Astrocyte of the cerebellum (primary cell): ENCODE data around the gene GPRC5B.
A peak's percentile ranks its signal among the peaks of the same experiment; 100 is the strongest.

Experiments used
- DNase-seq: peaks from one replicate; pipeline ENCODE4 v3.0.0-alpha.2; 2011; ENCODE audit warnings: low read depth
- H3K4me3 ChIP-seq: 2 replicates; pipeline ENCODE4 v1.5.1; 2011; ENCODE audit warnings: mild to moderate bottlenecking, low read depth, low read length, moderate library complexity
- CTCF ChIP-seq: IDR thresholded peaks from 2 replicates; pipeline ENCODE4 v1.5.1; 2012; ENCODE audit warnings: low read length, low read depth, moderate library complexity, mild to moderate bottlenecking; ENCODE audit errors: missing control alignments
- in situ Hi-C: cut with HindIII; loops from 2 replicates; pipeline ENCODE4 v1.10.0; 2017; ENCODE audit warnings: low sequenced_read_pairs

Gene GPRC5B

GRCh38 chr16:19812986-19813385 is 71.7 kb downstream of the GPRC5B start:
- in situ Hi-C loops = no loop called here
- H3K4me3 ChIP-seq = no peak overlapping the region

GRCh38 chr16:19810817-19811731 is 73.6 kb downstream of the GPRC5B start:
- in situ Hi-C loops = no loop called here

More at GRCh38 chr16:19812986-19813385, 71.7 kb downstream of the GPRC5B start:
- no peak for DNase-seq
- TF ChIP-seq CTCF = no peak

GRCh38 chr16:19809693-19810092 is 75.0 kb downstream of the GPRC5B start:
- no peak overlapping the region for H3K4me3 ChIP-seq
- no peak for TF ChIP-seq CTCF
- no peak for DNase-seq
- in situ Hi-C loops = no loop called here

More at GRCh38 chr16:19810817-19811731, 73.6 kb downstream of the GPRC5B start:
- TF ChIP-seq CTCF = no peak
- H3K4me3 ChIP-seq = no peak overlapping the region
- DNase-seq = peak; percentile 46

- DNase-seq = no peak
- in situ Hi-C loops = no loop called here
- H3K4me3 ChIP-seq = no peak overlapping the region
- TF ChIP-seq CTCF = no peak
Observed at GRCh38 chr16:19809121-19809635, 75.5 kb downstream of the GPRC5B start.

GRCh38 chr16:19808061-19808641 is 76.5 kb downstream of the GPRC5B start:
- DNase-seq = no peak
- H3K4me3 ChIP-seq = no peak overlapping the region
- no peak for TF ChIP-seq CTCF
- in situ Hi-C loops = no loop called here
